SK-N-SH treated with all-trans-retinoic acid at 6 μM for 48 hours (cell line): ENCODE measurements around the gene FAM163A.
A peak's percentile ranks its signal among the peaks of the same experiment; 100 is the strongest.

ENCODE experiments used
- ATAC-seq: fragments of 200-7000 bp; cut with Tn5 transposase; 3 replicates; pipeline ENCODE4 v1.9.1; 2020; ENCODE audit warnings: mild to moderate bottlenecking, moderate library complexity
- BACH2 ChIP-seq: fragments of 250-450 bp; sonication (Bioruptor Pico); IDR thresholded peaks from 2 replicates; pipeline ENCODE4 v1.9.0; 2021; ENCODE audit warnings: mild to moderate bottlenecking, borderline replicate concordance
- CSDC2 ChIP-seq: fragments of 250-450 bp; sonication (Bioruptor Pico); IDR thresholded peaks from 2 replicates; pipeline ENCODE4 v1.5.0; 2020; ENCODE audit warnings: mild to moderate bottlenecking, moderate library complexity
- ESRRG ChIP-seq: fragments of 250-450 bp; sonication (Bioruptor Pico); IDR thresholded peaks from 2 replicates; pipeline ENCODE4 v1.6.1; 2021; ENCODE audit warnings: mild to moderate bottlenecking
- ISL1 ChIP-seq: fragments of 250-450 bp; sonication (Bioruptor Pico); IDR thresholded peaks from 2 replicates; pipeline ENCODE4 v2.1.2; 2022; ENCODE audit warnings: mild to moderate bottlenecking, moderate library complexity
- OSR1 ChIP-seq: fragments of 250-450 bp; sonication (Bioruptor Pico); IDR thresholded peaks from 2 replicates; pipeline ENCODE4 v1.8.0; 2022; ENCODE audit warnings: moderate library complexity, mild to moderate bottlenecking, inconsistent platforms
- PPARA ChIP-seq: fragments of 250-450 bp; sonication (Bioruptor Pico); IDR thresholded peaks from 2 replicates; pipeline ENCODE4 v1.5.0; 2020; ENCODE audit warnings: mild to moderate bottlenecking, borderline replicate concordance
- RARB ChIP-seq: fragments of 250-450 bp; sonication (Bioruptor Pico); IDR thresholded peaks from 2 replicates; pipeline ENCODE4 v1.8.0; 2021; ENCODE audit warnings: mild to moderate bottlenecking, moderate library complexity
- SNAI2 ChIP-seq: fragments of 250-450 bp; sonication (Bioruptor Pico); IDR thresholded peaks from 2 replicates; pipeline ENCODE4 v1.5.0; 2020; ENCODE audit warnings: mild to moderate bottlenecking, moderate library complexity
- TCF4 ChIP-seq: fragments of 250-450 bp; sonication (Bioruptor Pico); IDR thresholded peaks from 2 replicates; pipeline ENCODE4 v1.8.0; 2021; ENCODE audit warnings: mild to moderate bottlenecking, moderate library complexity, borderline replicate concordance
- TOX ChIP-seq: fragments of 250-450 bp; sonication (Bioruptor Pico); IDR thresholded peaks from 2 replicates; pipeline ENCODE4 v1.8.0; 2021; ENCODE audit warnings: mild to moderate bottlenecking, moderate library complexity, borderline replicate concordance
- ZC3H10 ChIP-seq: fragments of 250-450 bp; sonication (Bioruptor Pico); IDR thresholded peaks from 2 replicates; pipeline ENCODE4 v1.5.1; 2021; ENCODE audit warnings: mild to moderate bottlenecking, moderate library complexity
- ZFP30 ChIP-seq: fragments of 450-650 bp; formaldehyde crosslinking; IDR thresholded peaks from 2 replicates; pipeline ENCODE4 v1.5.0; 2022; ENCODE audit warnings: mild to moderate bottlenecking, moderate library complexity
- ZNF565 ChIP-seq: fragments of 450-650 bp; formaldehyde crosslinking; conservative IDR thresholded peaks from 2 replicates; pipeline ENCODE4 v1.5.0; 2020; ENCODE audit warnings: low read depth, mild to moderate bottlenecking, moderate library complexity
- ZNF70 ChIP-seq: fragments of 450-650 bp; formaldehyde crosslinking; IDR thresholded peaks from 2 replicates; pipeline ENCODE4 v1.5.0; 2020; ENCODE audit warnings: mild to moderate bottlenecking, moderate library complexity
- ZNF8 ChIP-seq: fragments of 450-650 bp; formaldehyde crosslinking; IDR thresholded peaks from 2 replicates; pipeline ENCODE4 v1.5.0; 2020; ENCODE audit warnings: mild to moderate bottlenecking, moderate library complexity
- TF ChIP-seq, protein P1 (sequence below): fragments of 250-450 bp; sonication (Bioruptor Pico); IDR thresholded peaks from 2 replicates; pipeline ENCODE4 v1.5.0; 2020; ENCODE audit warnings: mild to moderate bottlenecking, moderate library complexity
- TF ChIP-seq, protein P2 (sequence below): fragments of 250-450 bp; sonication (Bioruptor Pico); IDR thresholded peaks from 2 replicates; pipeline ENCODE4 v1.5.1; 2021; ENCODE audit warnings: mild to moderate bottlenecking, moderate library complexity
- TF ChIP-seq, protein P3 (sequence below): fragments of 250-450 bp; sonication (Bioruptor Pico); IDR thresholded peaks from 2 replicates; pipeline ENCODE4 v1.8.0; 2021; ENCODE audit warnings: low read depth, mild to moderate bottlenecking, moderate library complexity, borderline replicate concordance

Gene FAM163A

DNA sequence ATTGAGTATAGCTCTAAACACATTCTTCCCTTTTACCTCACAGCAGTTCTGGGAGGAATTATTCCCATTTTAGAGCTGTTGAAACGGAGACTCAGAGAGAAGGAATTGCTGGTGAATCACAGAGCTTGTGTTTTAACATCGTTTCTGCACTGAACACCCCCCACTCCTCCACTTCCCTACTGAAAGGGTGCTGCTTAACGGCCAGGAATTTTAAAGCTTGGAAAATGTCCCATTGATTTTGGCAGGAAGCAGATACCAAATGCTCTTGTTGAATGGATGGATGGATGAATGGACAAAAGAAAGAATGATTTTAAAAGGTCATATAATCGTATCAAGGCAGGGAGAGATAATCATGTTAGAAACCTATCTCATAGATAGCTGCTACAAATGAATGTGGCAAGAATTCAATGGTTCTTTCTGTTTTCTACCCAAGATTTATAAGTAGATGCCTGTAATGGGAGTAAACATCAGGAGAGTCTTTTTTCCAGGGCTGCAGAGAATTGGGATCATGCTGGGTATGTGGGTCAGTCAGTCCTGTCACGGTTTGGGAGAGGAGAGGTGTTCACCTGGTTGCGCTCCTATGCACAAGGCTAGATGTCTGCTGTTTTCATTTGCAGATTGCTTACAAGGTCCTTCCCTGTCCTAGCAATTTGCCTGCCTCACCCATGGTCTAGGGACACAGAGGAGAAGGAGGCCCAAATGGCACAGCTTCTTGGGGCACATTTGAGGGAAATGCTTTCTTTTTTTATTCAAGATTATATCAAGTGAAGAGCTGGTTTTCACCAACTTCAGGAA is 19.0 kb downstream of the FAM163A start (continued):
- TF ChIP-seq, protein P1, sequence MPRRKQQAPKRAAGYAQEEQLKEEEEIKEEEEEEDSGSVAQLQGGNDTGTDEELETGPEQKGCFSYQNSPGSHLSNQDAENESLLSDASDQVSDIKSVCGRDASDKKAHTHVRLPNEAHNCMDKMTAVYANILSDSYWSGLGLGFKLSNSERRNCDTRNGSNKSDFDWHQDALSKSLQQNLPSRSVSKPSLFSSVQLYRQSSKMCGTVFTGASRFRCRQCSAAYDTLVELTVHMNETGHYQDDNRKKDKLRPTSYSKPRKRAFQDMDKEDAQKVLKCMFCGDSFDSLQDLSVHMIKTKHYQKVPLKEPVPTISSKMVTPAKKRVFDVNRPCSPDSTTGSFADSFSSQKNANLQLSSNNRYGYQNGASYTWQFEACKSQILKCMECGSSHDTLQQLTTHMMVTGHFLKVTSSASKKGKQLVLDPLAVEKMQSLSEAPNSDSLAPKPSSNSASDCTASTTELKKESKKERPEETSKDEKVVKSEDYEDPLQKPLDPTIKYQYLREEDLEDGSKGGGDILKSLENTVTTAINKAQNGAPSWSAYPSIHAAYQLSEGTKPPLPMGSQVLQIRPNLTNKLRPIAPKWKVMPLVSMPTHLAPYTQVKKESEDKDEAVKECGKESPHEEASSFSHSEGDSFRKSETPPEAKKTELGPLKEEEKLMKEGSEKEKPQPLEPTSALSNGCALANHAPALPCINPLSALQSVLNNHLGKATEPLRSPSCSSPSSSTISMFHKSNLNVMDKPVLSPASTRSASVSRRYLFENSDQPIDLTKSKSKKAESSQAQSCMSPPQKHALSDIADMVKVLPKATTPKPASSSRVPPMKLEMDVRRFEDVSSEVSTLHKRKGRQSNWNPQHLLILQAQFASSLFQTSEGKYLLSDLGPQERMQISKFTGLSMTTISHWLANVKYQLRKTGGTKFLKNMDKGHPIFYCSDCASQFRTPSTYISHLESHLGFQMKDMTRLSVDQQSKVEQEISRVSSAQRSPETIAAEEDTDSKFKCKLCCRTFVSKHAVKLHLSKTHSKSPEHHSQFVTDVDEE (CRISPR knock-in tag), result peak; percentile 39; the same call in 1 of the 2 replicates
- TF ChIP-seq TOX, result no peak
- no peak for TF ChIP-seq PPARA (CRISPR knock-in tag)
- no peak for TF ChIP-seq CSDC2 (CRISPR knock-in tag)
- TF ChIP-seq, protein P2, sequence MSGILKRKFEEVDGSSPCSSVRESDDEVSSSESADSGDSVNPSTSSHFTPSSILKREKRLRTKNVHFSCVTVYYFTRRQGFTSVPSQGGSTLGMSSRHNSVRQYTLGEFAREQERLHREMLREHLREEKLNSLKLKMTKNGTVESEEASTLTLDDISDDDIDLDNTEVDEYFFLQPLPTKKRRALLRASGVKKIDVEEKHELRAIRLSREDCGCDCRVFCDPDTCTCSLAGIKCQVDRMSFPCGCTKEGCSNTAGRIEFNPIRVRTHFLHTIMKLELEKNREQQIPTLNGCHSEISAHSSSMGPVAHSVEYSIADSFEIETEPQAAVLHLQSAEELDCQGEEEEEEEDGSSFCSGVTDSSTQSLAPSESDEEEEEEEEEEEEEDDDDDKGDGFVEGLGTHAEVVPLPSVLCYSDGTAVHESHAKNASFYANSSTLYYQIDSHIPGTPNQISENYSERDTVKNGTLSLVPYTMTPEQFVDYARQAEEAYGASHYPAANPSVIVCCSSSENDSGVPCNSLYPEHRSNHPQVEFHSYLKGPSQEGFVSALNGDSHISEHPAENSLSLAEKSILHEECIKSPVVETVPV (CRISPR knock-in tag), result peak; percentile 38; the same call in 1 of the 2 replicates
- TF ChIP-seq ESRRG (CRISPR knock-in tag), result no peak
- TF ChIP-seq ISL1, result peak; percentile 86
- no peak for TF ChIP-seq OSR1 (CRISPR knock-in tag)
- no peak for TF ChIP-seq RARB (CRISPR knock-in tag)
- TF ChIP-seq ZNF70 (CRISPR knock-in tag), result no peak
- TF ChIP-seq ZC3H10, result no peak
- no peak for TF ChIP-seq ZFP30 (CRISPR knock-in tag)

DNA sequence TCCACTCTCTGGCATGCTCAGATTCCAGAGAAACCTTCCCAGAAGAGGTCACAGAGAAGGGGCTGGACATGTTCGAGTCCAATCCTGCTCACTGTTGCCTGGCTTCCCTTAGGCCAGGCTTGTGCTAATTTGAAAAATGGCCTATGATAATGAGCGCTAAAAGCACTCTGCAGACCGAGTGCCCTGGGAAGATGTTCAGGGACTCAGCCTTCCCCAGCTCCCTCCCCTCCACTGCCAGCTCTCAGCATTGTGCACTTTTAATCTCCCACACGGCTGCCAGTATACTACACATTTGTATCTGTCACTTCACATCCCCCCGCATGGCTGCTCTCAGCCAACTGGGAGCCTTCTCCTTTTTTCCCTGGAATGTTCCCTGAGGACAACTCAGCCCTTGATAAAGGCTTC is 24.1 kb downstream of the FAM163A start:
- ATAC-seq, result peak; percentile 65
- TF ChIP-seq ISL1 (peak; percentile 65), SNAI2 (CRISPR knock-in tag) (no peak; the same call in 1 of the 2 replicates), BACH2 (no peak), ZNF565 (CRISPR knock-in tag) (0 out of 2 replicates have a peak, but pooled peaks have one; percentile 55), TCF4 (CRISPR knock-in tag) (peak; percentile 75)
- TF ChIP-seq, protein P1 (CRISPR knock-in tag), result peak; percentile 92
- TF ChIP-seq, protein P3, sequence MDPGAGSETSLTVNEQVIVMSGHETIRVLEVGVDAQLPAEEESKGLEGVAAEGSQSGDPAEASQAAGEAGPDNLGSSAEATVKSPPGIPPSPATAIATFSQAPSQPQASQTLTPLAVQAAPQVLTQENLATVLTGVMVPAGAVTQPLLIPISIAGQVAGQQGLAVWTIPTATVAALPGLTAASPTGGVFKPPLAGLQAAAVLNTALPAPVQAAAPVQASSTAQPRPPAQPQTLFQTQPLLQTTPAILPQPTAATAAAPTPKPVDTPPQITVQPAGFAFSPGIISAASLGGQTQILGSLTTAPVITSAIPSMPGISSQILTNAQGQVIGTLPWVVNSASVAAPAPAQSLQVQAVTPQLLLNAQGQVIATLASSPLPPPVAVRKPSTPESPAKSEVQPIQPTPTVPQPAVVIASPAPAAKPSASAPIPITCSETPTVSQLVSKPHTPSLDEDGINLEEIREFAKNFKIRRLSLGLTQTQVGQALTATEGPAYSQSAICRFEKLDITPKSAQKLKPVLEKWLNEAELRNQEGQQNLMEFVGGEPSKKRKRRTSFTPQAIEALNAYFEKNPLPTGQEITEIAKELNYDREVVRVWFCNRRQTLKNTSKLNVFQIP (CRISPR knock-in tag), result no peak
- TF ChIP-seq, all 23 proteins: peak for 4

DNA sequence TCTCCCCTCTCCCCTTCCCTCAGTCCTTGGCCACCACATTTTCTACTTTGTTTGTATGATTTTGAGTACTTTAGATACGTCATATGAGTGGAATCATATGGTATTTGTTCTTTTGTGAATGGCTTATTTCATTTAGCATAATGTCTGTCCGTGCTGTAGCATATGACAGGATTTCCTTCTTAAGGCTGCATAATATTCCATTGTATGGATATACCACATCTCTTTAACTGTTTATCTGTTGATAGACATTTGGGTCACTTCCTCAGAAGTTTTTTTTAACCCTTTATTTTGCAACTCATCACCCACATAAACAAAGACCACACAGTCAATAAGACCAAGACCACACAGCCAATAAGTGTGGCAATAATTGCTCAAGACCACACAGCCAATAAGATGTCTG is 24.9 kb downstream of the FAM163A start:
- ATAC-seq, result no peak
- TF ChIP-seq ZNF8 (CRISPR knock-in tag), result peak; percentile 99
- no peak for TF ChIP-seq ZNF70 (CRISPR knock-in tag)
- TF ChIP-seq, all 23 proteins: peak for 1

DNA sequence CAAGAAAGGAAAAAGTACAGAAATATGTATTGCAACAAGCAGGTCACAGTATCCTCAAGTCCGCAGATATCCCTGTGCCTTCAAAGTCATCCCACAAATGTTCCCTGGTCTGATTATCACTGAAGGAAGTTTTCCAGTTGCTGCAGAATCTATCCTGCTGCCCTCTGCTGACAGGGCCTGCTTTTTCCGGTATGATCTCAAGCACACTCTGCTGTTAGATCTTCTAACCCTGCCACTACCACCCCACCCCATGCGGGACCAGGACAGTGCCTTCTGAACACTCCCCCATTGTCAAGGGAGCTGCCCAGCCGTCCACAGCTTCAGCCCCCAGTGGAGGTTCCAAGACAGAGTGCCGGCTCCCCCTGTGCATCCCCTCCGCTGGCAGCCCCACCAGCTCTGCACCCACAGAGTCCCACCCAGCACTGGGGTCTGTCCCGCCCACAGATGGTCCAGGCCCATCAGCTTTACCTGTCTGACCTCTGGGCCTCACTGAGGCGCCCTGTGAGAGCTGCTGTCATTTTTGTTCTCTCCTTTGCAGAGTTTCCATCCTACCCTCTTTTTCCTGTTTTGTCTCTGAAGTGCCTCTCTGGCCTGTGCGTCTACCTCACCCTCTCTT is 27.9 kb downstream of the FAM163A start:
- TF ChIP-seq ZNF565 (CRISPR knock-in tag) (no peak), ZNF70 (CRISPR knock-in tag) (no peak), CSDC2 (CRISPR knock-in tag) (no peak), ISL1 (no peak)
- peak; percentile 26; the same call in 2 of the 3 replicates for ATAC-seq
